ENCODE results near the gene GP1BA.

- TF ChIP-seq POLR2A (IDR thresholded peaks at IDR 0.05) (no peak), CTCF (IDR thresholded peaks at IDR 0.05 in 4 of 5, conservative IDR thresholded peaks at IDR 0.05 in 1 of 5) (no peak)
Measured at GRCh38 chr17:4928881-4929280, 3.2 kb upstream of the GP1BA start.
